H54 (cell line): ENCODE measurements around the gene MEIS1.

Experiments used
- DNase-seq: peaks from one replicate; pipeline ENCODE4 v3.0.0; 2011; ENCODE audit warnings: low spot score, mixed read lengths; ENCODE audit not compliant: insufficient read length
- FAIRE-seq: peaks from 3 replicates; lab custom pipeline; 2011; peaks lifted over from hg19 to GRCh38; lab: Jason Lieb, UNC
- POLR2A ChIP-seq: IDR thresholded peaks from 2 replicates; pipeline ENCODE4 v1.6.1; 2011; ENCODE audit warnings: low read depth, mild to moderate bottlenecking, low read length

The MEIS1 gene

DNA sequence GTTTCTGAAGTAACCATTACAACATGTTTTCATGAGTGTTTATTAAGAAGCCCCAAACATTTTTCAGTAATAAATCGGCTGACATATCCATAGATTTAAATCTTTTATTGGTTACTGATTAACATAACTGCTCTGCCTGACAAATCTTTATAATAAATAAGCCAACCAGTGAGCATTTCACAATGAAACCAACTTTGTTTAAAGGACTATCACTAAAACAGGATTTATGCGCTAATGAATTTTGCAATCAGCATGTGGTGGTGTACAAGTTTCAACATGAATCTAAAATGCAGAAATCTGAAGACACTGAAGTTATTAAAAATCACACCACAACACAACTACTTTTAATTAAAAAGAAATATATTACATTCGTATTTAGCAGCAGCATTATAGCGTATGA, 166.7 kb downstream of the MEIS1 start:
- TF ChIP-seq POLR2A = no peak
- DNase-seq (no peak), FAIRE-seq (no peak)

DNA sequence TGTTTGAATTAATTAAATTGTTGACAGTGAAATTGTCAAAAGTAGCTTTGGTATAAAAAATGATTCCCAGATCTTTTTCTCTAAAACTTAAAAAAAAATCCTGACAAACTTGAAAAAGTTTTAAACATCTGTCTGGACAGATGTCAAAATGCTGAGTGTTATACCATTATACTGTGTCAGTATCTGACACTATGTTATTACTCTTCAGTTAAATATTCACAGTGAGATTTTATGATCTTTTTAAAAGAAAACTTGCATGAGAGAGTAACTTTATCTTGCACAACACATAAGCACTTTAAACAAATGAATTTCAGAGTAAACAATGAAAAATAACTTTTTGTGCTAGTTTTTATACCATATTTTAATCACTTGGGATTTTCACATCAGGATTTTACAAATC, 167.4 kb downstream of the MEIS1 start:
- FAIRE-seq (no peak), DNase-seq (no peak)
- no peak for TF ChIP-seq POLR2A

DNA sequence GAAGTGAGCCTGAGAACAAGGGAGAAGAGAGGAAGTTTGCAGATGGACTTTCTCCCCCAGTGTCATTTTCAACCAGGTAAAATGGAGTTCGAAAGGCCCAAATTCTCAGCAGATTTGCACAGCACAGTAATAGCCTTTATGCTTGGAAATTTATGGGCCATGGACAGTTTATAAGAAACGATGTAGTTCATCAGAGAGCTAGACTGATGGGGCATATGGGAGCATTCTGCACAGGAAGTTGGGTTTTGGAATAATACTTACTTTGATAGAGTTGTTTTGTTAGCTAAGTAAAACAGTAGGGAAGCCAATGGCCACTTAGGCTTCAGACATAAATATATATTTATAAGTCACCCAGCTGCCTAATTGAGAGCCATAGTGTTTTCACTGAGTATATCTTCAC, 169.4 kb downstream of the MEIS1 start:
- FAIRE-seq (no peak), DNase-seq (no peak)
- TF ChIP-seq POLR2A = no peak

- FAIRE-seq = no peak
Observed at GRCh38 chr2:66604976-66605375, 170.1 kb downstream of the MEIS1 start.

GRCh38 chr2:66607152-66607551, 172.2 kb downstream of the MEIS1 start:
- TF ChIP-seq POLR2A = no peak

More at GRCh38 chr2:66604976-66605375, 170.1 kb downstream of the MEIS1 start:
- DNase-seq = no peak
- no peak for TF ChIP-seq POLR2A

More at GRCh38 chr2:66607152-66607551, 172.2 kb downstream of the MEIS1 start:
- FAIRE-seq = no peak
- DNase-seq = no peak
